Thyroid gland (tissue), 4 donors: ENCODE results near the gene SLC10A3.

Source experiments
- POLR2A ChIP-seq, 2 donors: fragments of 450-650 bp; IDR thresholded peaks; one replicate each; pipeline ENCODE4 v1.6.1; 2017; ENCODE audit warnings: antibody characterized with exemption in 2 of 2, mild to moderate bottlenecking in 2 of 2, moderate library complexity in 1 of 2
- TF ChIP-seq, protein P1 (sequence below), 6 experiments: fragments of 200-600 bp in 3 of 6; fragments of 450-650 bp in 3 of 6; sonication (generic) in 3 of 6; IDR thresholded peaks; one replicate each; pipeline ENCODE4 v1.5.1; 2016 to 2019; ENCODE audit warnings: antibody characterized with exemption in 6 of 6, mild to moderate bottlenecking in 2 of 6, inconsistent platforms in 1 of 6, moderate library complexity in 1 of 6

DNA sequence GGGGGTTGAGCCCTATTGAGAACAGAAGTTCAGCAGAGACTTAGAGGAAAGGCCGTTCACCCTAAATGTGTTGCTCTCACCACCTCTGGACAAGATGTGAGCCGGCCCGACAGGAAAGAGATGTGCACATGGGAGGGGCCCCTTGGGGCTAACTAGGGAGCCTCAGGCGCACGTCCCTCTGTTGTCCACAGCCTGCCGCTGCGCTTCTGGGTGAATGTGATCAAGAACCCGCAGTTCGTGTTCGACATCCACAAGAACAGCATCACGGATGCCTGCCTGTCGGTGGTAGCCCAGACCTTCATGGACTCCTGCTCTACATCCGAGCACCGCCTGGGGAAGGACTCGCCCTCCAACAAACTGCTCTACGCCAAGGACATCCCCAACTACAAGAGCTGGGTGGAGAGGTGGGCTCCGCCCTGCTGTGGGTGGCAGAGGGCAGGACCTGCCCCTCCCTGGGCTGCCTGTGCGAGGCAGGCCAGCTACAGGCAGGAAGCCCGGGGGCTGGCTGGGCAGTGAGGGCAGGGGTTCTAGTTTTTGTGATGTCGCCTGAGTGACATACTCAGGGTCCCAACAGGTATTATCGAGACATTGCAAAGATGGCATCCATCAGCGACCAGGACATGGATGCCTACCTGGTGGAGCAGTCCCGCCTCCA is 19.4 kb downstream of the SLC10A3 start:
- no peak for TF ChIP-seq POLR2A (IDR thresholded peaks at IDR 0.05)
- TF ChIP-seq, protein P1, sequence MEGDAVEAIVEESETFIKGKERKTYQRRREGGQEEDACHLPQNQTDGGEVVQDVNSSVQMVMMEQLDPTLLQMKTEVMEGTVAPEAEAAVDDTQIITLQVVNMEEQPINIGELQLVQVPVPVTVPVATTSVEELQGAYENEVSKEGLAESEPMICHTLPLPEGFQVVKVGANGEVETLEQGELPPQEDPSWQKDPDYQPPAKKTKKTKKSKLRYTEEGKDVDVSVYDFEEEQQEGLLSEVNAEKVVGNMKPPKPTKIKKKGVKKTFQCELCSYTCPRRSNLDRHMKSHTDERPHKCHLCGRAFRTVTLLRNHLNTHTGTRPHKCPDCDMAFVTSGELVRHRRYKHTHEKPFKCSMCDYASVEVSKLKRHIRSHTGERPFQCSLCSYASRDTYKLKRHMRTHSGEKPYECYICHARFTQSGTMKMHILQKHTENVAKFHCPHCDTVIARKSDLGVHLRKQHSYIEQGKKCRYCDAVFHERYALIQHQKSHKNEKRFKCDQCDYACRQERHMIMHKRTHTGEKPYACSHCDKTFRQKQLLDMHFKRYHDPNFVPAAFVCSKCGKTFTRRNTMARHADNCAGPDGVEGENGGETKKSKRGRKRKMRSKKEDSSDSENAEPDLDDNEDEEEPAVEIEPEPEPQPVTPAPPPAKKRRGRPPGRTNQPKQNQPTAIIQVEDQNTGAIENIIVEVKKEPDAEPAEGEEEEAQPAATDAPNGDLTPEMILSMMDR (IDR thresholded peaks at IDR 0.05) = no peak
